ENCODE results near the gene EPHB6. TPM values are rescaled to one million over a fixed set of nuclear protein-coding genes. Genes with fewer than 3 reads are reported as not detected.

The EPHB6 gene
- polyA plus RNA-seq, 1 donor from 2014 or later: 25.3 TPM

DNA sequence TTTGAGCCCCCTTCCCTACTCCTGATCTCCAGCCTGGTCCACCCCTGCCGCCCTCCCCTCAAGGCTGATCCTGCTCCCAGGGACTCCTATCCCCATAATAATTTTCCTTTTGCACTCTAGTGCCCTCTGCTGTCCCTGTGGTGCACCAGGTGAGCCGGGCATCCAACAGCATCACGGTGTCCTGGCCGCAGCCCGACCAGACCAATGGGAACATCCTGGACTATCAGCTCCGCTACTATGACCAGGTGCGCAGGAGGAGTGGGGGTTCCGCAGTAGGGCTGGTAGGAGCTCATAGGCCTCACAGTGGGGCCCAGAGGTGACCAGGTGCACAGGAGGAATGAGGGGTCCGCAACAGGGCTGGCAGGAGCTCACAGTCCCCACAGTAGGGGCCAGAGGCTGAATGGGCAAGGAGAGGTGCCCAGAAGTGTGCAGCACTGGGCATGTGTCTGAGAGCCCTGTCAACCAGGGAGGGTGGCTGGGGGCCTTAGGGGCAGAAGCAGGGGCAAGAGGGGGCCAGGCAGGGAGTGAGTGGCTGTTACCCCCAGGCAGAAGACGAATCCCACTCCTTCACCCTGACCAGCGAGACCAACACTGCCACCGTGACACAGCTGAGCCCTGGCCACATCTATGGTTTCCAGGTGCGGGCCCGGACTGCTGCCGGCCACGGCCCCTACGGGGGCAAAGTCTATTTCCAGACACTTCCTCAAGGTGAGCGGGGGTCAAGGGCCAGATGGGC, 11.7 kb downstream of the EPHB6 start:
- H3K27ac ChIP-seq (ENCODE audit: low read length): no peak overlapping the region
- no peak overlapping the region for H3K4me3 ChIP-seq (ENCODE audit: low read length)
- no peak for TF ChIP-seq MXI1 (conservative IDR thresholded peaks at IDR 0.05; ENCODE audit: poor library complexity, severe bottlenecking)
- TF ChIP-seq, protein P1, sequence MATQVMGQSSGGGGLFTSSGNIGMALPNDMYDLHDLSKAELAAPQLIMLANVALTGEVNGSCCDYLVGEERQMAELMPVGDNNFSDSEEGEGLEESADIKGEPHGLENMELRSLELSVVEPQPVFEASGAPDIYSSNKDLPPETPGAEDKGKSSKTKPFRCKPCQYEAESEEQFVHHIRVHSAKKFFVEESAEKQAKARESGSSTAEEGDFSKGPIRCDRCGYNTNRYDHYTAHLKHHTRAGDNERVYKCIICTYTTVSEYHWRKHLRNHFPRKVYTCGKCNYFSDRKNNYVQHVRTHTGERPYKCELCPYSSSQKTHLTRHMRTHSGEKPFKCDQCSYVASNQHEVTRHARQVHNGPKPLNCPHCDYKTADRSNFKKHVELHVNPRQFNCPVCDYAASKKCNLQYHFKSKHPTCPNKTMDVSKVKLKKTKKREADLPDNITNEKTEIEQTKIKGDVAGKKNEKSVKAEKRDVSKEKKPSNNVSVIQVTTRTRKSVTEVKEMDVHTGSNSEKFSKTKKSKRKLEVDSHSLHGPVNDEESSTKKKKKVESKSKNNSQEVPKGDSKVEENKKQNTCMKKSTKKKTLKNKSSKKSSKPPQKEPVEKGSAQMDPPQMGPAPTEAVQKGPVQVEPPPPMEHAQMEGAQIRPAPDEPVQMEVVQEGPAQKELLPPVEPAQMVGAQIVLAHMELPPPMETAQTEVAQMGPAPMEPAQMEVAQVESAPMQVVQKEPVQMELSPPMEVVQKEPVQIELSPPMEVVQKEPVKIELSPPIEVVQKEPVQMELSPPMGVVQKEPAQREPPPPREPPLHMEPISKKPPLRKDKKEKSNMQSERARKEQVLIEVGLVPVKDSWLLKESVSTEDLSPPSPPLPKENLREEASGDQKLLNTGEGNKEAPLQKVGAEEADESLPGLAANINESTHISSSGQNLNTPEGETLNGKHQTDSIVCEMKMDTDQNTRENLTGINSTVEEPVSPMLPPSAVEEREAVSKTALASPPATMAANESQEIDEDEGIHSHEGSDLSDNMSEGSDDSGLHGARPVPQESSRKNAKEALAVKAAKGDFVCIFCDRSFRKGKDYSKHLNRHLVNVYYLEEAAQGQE (IDR thresholded peaks at IDR 0.05; ENCODE audit: borderline replicate concordance): no peak
- no peak for TF ChIP-seq EZH2 (IDR thresholded peaks at IDR 0.05; ENCODE audit: borderline replicate concordance, insufficient read depth, low read length, poor library complexity, severe bottlenecking)
- peak; percentile 31 for TF ChIP-seq SMC3 (conservative IDR thresholded peaks at IDR 0.05; ENCODE audit: poor library complexity)
- no peak for TF ChIP-seq TAF1 (IDR thresholded peaks at IDR 0.05; ENCODE audit: low read depth)
- peak; percentile 25 for TF ChIP-seq CTCF (IDR thresholded peaks at IDR 0.05; ENCODE audit: poor library complexity, severe bottlenecking)
- H3K9ac ChIP-seq (ENCODE audit: low read length): no peak overlapping the region
- H4K20me1 ChIP-seq (ENCODE audit: insufficient read depth): no peaks in the 10 kb centered on the region
- no peaks in the 10 kb centered on the region for H3F3A ChIP-seq (ENCODE audit: insufficient read depth, low read length, poor library complexity, severe bottlenecking)
- no peak overlapping the region for H2AFZ ChIP-seq (ENCODE audit: low read depth, low read length)
- no peaks in the 10 kb centered on the region for H3K27me3 ChIP-seq (ENCODE audit: insufficient read depth, low read depth, low read length)
- H3K9me2 ChIP-seq (ENCODE audit: insufficient read depth, low read length): no peaks in the 10 kb centered on the region
- no peaks in the 10 kb centered on the region for H3K36me3 ChIP-seq (ENCODE audit: insufficient read depth, low read length)
- H3K79me2 ChIP-seq (replicated peaks; ENCODE audit: insufficient read depth, low read length): no peaks in the 10 kb centered on the region
- H3K4me2 ChIP-seq (ENCODE audit: low read length): no peak overlapping the region
- no peaks in the 10 kb centered on the region for H3K9me3 ChIP-seq (ENCODE audit: low read length)

GRCh38 chr7:142867097-142867378, 12.2 kb downstream of the EPHB6 start:
- H3K4me2 ChIP-seq (ENCODE audit: low read length): no peak overlapping the region
- no peak overlapping the region for H2AFZ ChIP-seq (ENCODE audit: low read depth, low read length)
- no peaks in the 10 kb centered on the region for H3K9me2 ChIP-seq (ENCODE audit: insufficient read depth, low read length)
- no peaks in the 10 kb centered on the region for H4K20me1 ChIP-seq (ENCODE audit: insufficient read depth)
- H3K79me2 ChIP-seq (replicated peaks; ENCODE audit: insufficient read depth, low read length): no peaks in the 10 kb centered on the region
- H3F3A ChIP-seq (ENCODE audit: insufficient read depth, low read length, poor library complexity, severe bottlenecking): no peaks in the 10 kb centered on the region
- H3K27me3 ChIP-seq (ENCODE audit: insufficient read depth, low read depth, low read length): no peaks in the 10 kb centered on the region
- H3K9me3 ChIP-seq (ENCODE audit: low read length): no peaks in the 10 kb centered on the region
- TF ChIP-seq EP300 (conservative IDR thresholded peaks at IDR 0.05; ENCODE audit: poor library complexity, severe bottlenecking) (no peak), MXI1 (conservative IDR thresholded peaks at IDR 0.05; ENCODE audit: poor library complexity, severe bottlenecking) (no peak), TAF1 (IDR thresholded peaks at IDR 0.05; ENCODE audit: low read depth) (no peak), POLR2AphosphoS5 (IDR thresholded peaks at IDR 0.05) (no peak), SMC3 (conservative IDR thresholded peaks at IDR 0.05; ENCODE audit: poor library complexity) (no peak), RAD21 (conservative IDR thresholded peaks at IDR 0.05) (no peak), CTCF (IDR thresholded peaks at IDR 0.05; ENCODE audit: poor library complexity, severe bottlenecking) (no peak), EZH2 (IDR thresholded peaks at IDR 0.05; ENCODE audit: borderline replicate concordance, insufficient read depth, low read length, poor library complexity, severe bottlenecking) (no peak)
- TF ChIP-seq, protein P1 (IDR thresholded peaks at IDR 0.05; ENCODE audit: borderline replicate concordance): no peak
- no peak overlapping the region for H3K27ac ChIP-seq (ENCODE audit: low read length)
- no peak overlapping the region for H3K9ac ChIP-seq (ENCODE audit: low read length)
- H3K36me3 ChIP-seq (ENCODE audit: insufficient read depth, low read length): no peaks in the 10 kb centered on the region
- no peak overlapping the region for H3K4me3 ChIP-seq (ENCODE audit: low read length)

All from neural cell (in vitro differentiated cells).